ENCODE data around the gene PPP6C.
"Not testable (repeated sequence)": the region's sequence is repeated elsewhere in the genome, so short reads cannot be mapped to it uniquely, and the experiment has no call there.

PPP6C gene

GRCh38 chr9:125233678-125234077 lies 44.1 kb upstream of the PPP6C start:
- no peak for DNase-seq (ENCODE audit: extremely low spot score)
- no peak for TF ChIP-seq ELF4 (IDR thresholded peaks at IDR 0.05)
- TF ChIP-seq FOXA1 (IDR thresholded peaks at IDR 0.05), result no peak
- no peak for TF ChIP-seq LEF1 (IDR thresholded peaks at IDR 0.05; ENCODE audit: borderline replicate concordance)
- TF ChIP-seq CTBP1 (IDR thresholded peaks at IDR 0.05; ENCODE audit: borderline replicate concordance), result no peak
- TF ChIP-seq HDGF (IDR thresholded peaks at IDR 0.05; ENCODE audit: borderline replicate concordance), result no peak
- TF ChIP-seq FOXK2 (IDR thresholded peaks at IDR 0.05), result no peak
- no peak for TF ChIP-seq SUZ12 (IDR thresholded peaks at IDR 0.05)
- TF ChIP-seq ZNF384 (IDR thresholded peaks at IDR 0.05), result no peak
- TF ChIP-seq NFRKB (IDR thresholded peaks at IDR 0.05), result no peak
- no peak for TF ChIP-seq L3MBTL2 (conservative IDR thresholded peaks at IDR 0.05)
- no peak for TF ChIP-seq TARDBP (IDR thresholded peaks at IDR 0.05)
- TF ChIP-seq BHLHE40 (IDR thresholded peaks at IDR 0.05; ENCODE audit: borderline replicate concordance), result no peak
- TF ChIP-seq PKNOX1 (IDR thresholded peaks at IDR 0.05), result no peak
- no peak for TF ChIP-seq SP1 (IDR thresholded peaks at IDR 0.05)
- ChIA-PET CTCF (no interaction called here), POLR2A (no interaction called here)

DNA sequence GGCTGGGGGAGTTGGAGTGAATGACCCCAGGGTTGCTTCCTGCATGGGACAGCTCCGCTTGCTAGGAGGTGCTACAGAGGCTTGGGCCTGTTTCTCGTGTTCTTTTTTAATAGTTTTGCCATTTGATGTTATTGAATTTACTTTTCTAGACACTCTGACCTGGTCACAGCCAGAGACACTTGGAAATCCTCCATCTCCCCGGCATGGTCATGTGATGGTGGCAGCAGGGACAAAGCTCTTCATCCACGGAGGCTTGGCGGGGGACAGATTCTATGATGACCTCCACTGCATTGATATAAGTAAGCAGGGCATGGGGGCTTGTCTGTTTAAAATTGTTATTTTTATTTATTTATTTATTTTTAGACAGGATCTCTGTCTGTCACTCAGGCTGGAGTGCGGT lies 38.2 kb upstream of the PPP6C start:
- ChIA-PET POLR2A (interaction anchor here (2.1 kb wide), 1 partner anchor 13 kb away, joined by 9 read pairs; the partner anchor contains the start of gene HSPA5), CTCF (no interaction called here)
- no peak for TF ChIP-seq ELF4 (IDR thresholded peaks at IDR 0.05)
- TF ChIP-seq HDGF (IDR thresholded peaks at IDR 0.05; ENCODE audit: borderline replicate concordance), result no peak
- no peak for TF ChIP-seq FOXK2 (IDR thresholded peaks at IDR 0.05)
- no peak for TF ChIP-seq NFRKB (IDR thresholded peaks at IDR 0.05)
- no peak for TF ChIP-seq LEF1 (IDR thresholded peaks at IDR 0.05; ENCODE audit: borderline replicate concordance)
- TF ChIP-seq CTBP1 (IDR thresholded peaks at IDR 0.05; ENCODE audit: borderline replicate concordance), result no peak
- no peak for TF ChIP-seq ARNT (IDR thresholded peaks at IDR 0.05)
- TF ChIP-seq SP1 (IDR thresholded peaks at IDR 0.05), result no peak
- TF ChIP-seq TARDBP (IDR thresholded peaks at IDR 0.05), result no peak
- no peak for TF ChIP-seq BHLHE40 (IDR thresholded peaks at IDR 0.05; ENCODE audit: borderline replicate concordance)
- no peak for TF ChIP-seq PKNOX1 (IDR thresholded peaks at IDR 0.05)
- no peak for TF ChIP-seq FOXM1 (IDR thresholded peaks at IDR 0.05; ENCODE audit: borderline replicate concordance)
- no peak for TF ChIP-seq FOXA1 (IDR thresholded peaks at IDR 0.05)
- TF ChIP-seq SUZ12 (IDR thresholded peaks at IDR 0.05), result no peak
- TF ChIP-seq ZNF384 (IDR thresholded peaks at IDR 0.05), result no peak
- no peak for TF ChIP-seq L3MBTL2 (conservative IDR thresholded peaks at IDR 0.05)
- no peak for DNase-seq (ENCODE audit: extremely low spot score)

DNA sequence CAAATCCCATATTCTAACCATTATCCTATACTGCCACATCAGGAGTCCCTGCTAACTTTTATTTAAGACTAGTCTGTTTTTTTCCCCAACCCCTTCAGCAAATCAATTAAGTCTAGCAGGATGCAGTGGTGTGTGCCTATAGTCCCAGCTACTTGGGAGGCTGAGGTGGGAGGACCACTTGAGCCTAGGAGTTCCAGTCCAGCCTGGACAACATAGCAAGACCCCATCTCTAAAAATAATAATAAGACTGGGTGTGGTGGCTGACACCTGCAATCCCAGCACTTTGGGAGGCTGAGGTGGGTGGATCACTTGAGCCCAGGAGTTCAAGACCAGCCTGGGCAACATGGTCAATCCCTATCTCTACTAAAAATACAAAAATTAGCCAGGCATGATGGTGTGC lies 35.3 kb upstream of the PPP6C start:
- DNase-seq (ENCODE audit: extremely low spot score); CTCF ChIA-PET: not testable (repeated sequence)
- POLR2A ChIA-PET, result interaction anchor here (1.3 kb wide), 1 partner anchor 16 kb away, joined by 4 read pairs; the partner anchor contains the start of gene HSPA5

DNA sequence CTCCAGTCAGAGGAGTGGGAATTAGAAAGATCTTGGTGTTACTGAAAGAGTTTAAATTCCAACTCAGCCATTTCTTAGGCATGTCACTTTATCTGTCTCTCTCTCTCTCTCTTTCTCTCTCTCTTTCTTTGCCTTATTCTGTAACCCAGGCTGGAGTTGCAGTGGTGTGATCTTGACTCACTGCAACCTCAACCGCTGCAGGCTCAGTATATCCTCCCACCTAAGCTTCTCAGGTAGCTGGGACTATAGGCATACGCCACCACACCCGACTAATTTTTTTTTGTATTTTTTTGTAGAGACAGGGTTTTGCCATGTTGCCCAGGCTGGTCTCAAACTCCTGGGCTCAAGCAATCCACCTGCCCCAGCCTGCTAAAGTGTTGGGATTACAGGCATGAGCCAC lies 29.0 kb upstream of the PPP6C start:
- TF ChIP-seq ELF4 (IDR thresholded peaks at IDR 0.05) (no peak), HDGF (IDR thresholded peaks at IDR 0.05; ENCODE audit: borderline replicate concordance) (no peak), SUZ12 (IDR thresholded peaks at IDR 0.05) (no peak), ZNF384 (IDR thresholded peaks at IDR 0.05) (no peak), FOXK2 (IDR thresholded peaks at IDR 0.05) (no peak), NFRKB (IDR thresholded peaks at IDR 0.05) (no peak), FOXM1 (IDR thresholded peaks at IDR 0.05; ENCODE audit: borderline replicate concordance) (no peak), CTBP1 (IDR thresholded peaks at IDR 0.05; ENCODE audit: borderline replicate concordance) (no peak), FOXA1 (IDR thresholded peaks at IDR 0.05) (no peak), L3MBTL2 (conservative IDR thresholded peaks at IDR 0.05) (no peak), BHLHE40 (IDR thresholded peaks at IDR 0.05; ENCODE audit: borderline replicate concordance) (no peak), ARNT (IDR thresholded peaks at IDR 0.05) (no peak), TARDBP (IDR thresholded peaks at IDR 0.05) (no peak), PKNOX1 (IDR thresholded peaks at IDR 0.05) (no peak), LEF1 (IDR thresholded peaks at IDR 0.05; ENCODE audit: borderline replicate concordance) (no peak)
- POLR2A ChIA-PET, result interaction anchor here (1.5 kb wide), 1 partner anchor 22 kb away, joined by 6 read pairs; the partner anchor contains the start of gene HSPA5

GRCh38 chr9:125214186-125214585 lies 24.6 kb upstream of the PPP6C start:
- TF ChIP-seq TARDBP (IDR thresholded peaks at IDR 0.05) (no peak), SUZ12 (IDR thresholded peaks at IDR 0.05) (no peak), BHLHE40 (IDR thresholded peaks at IDR 0.05; ENCODE audit: borderline replicate concordance) (no peak), LEF1 (IDR thresholded peaks at IDR 0.05; ENCODE audit: borderline replicate concordance) (no peak), NFRKB (IDR thresholded peaks at IDR 0.05) (no peak), PKNOX1 (IDR thresholded peaks at IDR 0.05) (no peak), FOXA1 (IDR thresholded peaks at IDR 0.05) (no peak), CTBP1 (IDR thresholded peaks at IDR 0.05; ENCODE audit: borderline replicate concordance) (no peak), L3MBTL2 (conservative IDR thresholded peaks at IDR 0.05) (no peak), FOXK2 (IDR thresholded peaks at IDR 0.05) (no peak), ELF4 (IDR thresholded peaks at IDR 0.05) (no peak), FOXM1 (IDR thresholded peaks at IDR 0.05; ENCODE audit: borderline replicate concordance) (no peak), SP1 (IDR thresholded peaks at IDR 0.05) (no peak), ZNF384 (IDR thresholded peaks at IDR 0.05) (no peak)
- no peak for DNase-seq (ENCODE audit: extremely low spot score)
- ChIA-PET CTCF (no interaction called here), POLR2A (no interaction called here)

More for the DNA sequence above, 29.0 kb upstream of the PPP6C start:
- CTCF ChIA-PET, result no interaction called here
- no peak for DNase-seq (ENCODE audit: extremely low spot score)

- POLR2A ChIA-PET, result no interaction called here
- no peak for DNase-seq (ENCODE audit: extremely low spot score)
- CTCF ChIA-PET, result no interaction called here
- TF ChIP-seq FOXA1 (IDR thresholded peaks at IDR 0.05) (no peak), BHLHE40 (IDR thresholded peaks at IDR 0.05; ENCODE audit: borderline replicate concordance) (no peak), PKNOX1 (IDR thresholded peaks at IDR 0.05) (no peak), FOXK2 (IDR thresholded peaks at IDR 0.05) (no peak), SP1 (IDR thresholded peaks at IDR 0.05) (no peak), CTBP1 (IDR thresholded peaks at IDR 0.05; ENCODE audit: borderline replicate concordance) (no peak), SUZ12 (IDR thresholded peaks at IDR 0.05) (no peak), ARNT (IDR thresholded peaks at IDR 0.05) (no peak)
These were observed 14.9 kb upstream of the PPP6C start for GRCh38 chr9:125204477-125204876.

Data from HEK293T (cell line).